HG03139 (cell line): ENCODE data around the gene HOXC11.

Source experiments
- ATAC-seq: cut with Tn5 transposase; IDR thresholded peaks from one replicate; pipeline ENCODE4 v1.9.1; 2021; ENCODE audit not compliant: unreplicated experiment

HOXC11 gene

DNA sequence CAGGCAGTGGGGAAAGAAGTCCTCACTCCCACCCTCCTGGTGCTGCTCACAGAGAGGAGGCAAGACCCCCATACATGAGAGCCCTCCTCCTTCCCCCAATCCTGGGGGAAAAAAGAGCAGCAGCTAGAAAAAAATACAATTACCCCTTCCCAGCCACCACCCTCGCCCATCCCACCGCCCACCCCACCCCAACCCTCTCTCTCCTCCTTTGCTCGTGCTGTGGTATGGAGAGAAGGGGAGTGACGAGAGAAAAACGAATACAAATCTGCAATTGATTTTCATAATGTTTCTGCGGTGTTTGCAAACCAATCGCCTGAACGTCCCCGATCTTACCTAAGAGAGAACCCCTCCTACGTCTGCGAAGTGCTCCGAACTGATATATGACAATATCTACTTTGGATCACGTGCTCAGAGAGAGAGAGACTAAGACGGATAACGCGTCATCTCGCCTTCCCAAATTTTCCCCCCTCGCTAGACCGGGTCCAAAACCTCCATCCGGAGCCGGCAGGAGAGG lies at the start of gene HOXC11:
Gene HOXC11 (plus strand): TSS at position 405 of the 514 bp plus-strand sequence. CDS start 116 bp downstream, outside the sequence.
- no peak for ATAC-seq

DNA sequence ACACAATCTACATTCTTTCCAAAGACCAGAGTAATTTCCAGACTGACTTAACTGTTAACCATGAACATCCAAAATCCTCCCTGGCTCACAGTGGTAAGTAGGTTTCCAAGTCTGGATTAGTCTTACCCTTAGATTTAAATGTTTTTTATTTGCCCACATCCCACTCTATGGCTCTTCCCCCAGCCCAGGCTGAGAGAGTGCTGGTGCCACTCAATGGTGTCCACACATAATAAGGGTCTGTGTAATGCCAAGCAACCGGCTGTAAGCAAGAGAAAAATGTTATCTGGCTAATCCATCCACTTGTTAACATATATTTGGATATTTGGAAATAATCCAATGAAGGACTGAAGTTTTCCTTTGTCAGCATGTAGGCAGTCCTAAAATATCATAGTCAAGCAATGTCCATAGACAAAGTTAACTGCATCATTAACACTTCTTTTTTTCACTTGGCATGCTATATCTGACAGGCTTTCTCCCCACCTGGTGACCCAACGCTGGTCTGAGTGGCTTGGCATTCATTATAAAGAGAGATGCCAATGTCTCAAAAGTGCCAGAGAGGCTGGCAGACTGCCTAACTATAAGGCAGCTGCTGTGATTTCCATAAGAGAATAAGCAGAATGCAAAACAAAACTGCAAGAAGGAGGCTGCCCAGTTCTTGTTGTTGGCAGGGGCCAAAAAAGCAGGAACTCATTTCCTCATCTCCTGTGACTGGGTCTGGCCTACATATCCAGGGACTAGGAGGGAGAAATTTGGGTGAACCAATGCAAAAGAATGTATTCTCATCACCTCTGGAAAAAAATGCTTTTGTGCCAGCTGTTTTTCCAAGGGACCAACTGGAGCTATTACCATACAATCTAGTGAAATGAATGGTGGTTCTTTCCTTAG lies 48.2 kb upstream of the HOXC11 start:
- no peak for ATAC-seq

GRCh38 chr12:53927220-53928029 lies 45.5 kb upstream of the HOXC11 start:
- ATAC-seq: no peak

DNA sequence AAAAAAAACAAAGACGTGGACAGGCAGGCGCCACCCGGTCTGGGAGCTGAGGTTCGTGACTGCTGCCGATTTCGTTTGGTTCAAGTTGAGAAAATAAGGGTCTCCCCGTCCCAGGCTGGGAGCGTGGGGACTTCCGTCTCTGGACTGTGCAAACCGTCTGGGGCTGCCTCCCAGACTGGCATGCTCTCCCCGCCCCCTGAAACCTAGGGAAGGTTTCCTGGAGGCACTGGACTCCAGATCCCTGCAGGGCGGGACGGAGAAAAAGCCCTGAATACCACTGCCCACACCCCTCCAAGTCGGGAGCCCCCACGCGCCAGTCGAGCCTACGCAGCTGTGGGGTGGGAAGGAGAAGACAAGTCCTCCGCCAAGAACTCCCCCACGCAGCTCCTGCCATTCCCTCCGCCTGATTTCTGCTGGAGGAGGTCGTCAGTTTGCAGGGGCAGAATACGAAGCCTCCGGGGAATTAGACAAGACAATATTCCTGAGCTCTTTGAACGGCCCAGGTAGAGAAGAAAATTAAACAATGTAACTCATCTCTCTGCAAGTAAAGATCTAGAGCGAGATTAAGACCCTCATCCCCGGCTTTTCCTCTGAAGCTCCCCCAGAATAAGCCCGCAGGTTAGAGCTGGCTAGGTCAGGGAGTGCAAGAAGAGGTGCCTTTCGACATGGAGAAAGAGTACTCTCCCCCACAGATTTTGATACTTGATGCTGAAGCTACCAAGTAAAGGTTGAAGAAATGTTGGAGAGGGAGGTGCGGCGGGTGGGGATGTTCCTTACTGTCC lies 44.7 kb upstream of the HOXC11 start:
- no peak for ATAC-seq

DNA sequence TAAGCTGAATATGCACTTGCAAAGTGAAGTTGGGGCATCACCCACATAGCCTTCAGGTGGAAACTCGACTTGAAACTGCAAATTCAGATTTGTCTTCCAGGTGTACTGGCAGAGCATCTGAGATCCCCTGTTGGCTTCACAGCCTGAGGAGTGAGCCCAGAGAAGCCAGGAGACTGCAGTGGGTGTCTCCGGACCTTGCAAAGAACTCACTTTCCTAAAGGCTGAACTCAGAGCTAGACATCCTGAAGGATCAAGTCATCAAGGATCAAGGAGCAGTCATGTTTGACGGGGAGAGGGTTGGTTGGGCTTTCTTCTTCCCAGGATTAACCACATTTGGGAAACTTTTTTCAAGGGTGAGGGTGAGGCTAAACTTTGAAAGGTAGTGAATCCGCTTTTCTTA lies 43.4 kb upstream of the HOXC11 start:
- ATAC-seq: no peak

GRCh38 chr12:53930591-53931255 lies 42.2 kb upstream of the HOXC11 start:
- no peak for ATAC-seq

- no peak for ATAC-seq
Measured at GRCh38 chr12:53931844-53932581, 40.9 kb upstream of the HOXC11 start.

DNA sequence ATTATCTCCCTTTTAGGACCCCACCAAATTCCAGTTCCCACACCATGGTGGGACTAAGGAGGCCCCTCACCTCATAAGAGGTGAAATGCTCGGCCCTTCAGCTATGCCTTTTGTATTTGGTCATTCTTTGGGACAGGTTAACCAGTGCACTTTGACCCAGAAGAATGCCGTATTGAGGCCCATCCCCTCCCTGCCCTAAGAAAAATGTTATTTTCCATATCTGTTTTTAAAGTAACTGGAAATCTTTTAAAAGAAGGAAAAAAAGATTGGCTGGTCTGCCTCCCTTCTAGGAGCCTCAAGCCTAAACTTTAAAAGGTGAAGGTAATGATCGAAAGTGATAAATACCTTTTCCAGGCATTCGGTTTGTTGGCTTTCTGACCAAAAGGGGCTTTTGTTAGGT lies 40.0 kb upstream of the HOXC11 start:
- ATAC-seq: no peak

GRCh38 chr12:53935383-53936341 lies 37.3 kb upstream of the HOXC11 start:
- ATAC-seq: no peak

DNA sequence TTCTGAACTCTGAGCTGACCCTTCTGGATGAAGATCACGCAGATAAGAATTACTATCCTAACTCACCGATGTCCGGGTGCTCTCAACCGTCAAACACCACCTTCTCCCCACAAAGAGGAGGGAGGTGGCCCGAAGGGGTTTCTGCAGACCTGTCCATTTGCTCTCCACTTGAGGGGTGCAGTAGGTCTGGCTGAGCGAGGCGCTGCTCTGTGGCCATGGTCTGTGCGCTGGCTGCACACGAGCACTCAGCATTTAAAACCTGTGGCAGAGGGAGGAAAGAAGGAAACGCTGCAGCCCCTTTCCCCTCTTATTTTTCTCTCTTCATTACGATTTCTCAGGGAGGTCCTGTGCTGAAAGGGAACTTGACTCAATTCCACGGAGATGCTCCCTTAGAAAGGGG lies 35.8 kb upstream of the HOXC11 start:
- ATAC-seq: no peak

DNA sequence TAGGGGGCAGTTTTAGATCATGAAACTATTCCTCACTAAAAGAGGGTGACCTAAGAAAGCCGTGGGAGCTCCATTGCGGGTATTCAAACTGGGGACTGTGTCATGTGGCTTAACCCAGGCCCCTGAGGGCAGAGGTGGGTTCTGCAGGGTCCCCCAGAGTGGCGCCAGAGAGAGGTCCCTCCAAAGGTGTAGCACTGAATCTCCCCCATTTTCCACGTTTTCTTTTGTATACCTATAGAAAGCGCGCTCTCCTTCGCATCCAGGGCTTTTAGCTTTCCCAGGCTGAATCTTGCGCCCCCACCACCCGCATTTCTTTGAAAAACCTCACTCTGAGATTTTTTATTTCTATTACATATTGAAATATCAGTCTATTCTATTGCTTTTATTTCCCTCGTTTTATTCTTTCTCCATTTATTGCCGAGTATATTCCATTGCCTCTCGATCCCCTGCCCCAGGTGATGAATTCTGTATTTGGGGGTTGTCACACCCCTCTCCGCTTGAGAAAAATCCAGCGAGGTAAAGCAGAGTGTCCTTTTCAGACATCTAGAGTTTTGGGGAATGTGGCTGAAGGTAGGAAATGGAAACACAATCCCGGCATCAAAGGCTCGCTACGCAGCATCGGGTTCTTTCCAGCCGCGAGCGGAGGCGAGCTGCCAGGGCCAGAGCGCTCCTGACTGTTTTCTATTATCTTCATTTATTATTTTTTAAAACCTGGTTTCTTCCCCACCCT lies 35.2 kb upstream of the HOXC11 start:
- no peak for ATAC-seq

DNA sequence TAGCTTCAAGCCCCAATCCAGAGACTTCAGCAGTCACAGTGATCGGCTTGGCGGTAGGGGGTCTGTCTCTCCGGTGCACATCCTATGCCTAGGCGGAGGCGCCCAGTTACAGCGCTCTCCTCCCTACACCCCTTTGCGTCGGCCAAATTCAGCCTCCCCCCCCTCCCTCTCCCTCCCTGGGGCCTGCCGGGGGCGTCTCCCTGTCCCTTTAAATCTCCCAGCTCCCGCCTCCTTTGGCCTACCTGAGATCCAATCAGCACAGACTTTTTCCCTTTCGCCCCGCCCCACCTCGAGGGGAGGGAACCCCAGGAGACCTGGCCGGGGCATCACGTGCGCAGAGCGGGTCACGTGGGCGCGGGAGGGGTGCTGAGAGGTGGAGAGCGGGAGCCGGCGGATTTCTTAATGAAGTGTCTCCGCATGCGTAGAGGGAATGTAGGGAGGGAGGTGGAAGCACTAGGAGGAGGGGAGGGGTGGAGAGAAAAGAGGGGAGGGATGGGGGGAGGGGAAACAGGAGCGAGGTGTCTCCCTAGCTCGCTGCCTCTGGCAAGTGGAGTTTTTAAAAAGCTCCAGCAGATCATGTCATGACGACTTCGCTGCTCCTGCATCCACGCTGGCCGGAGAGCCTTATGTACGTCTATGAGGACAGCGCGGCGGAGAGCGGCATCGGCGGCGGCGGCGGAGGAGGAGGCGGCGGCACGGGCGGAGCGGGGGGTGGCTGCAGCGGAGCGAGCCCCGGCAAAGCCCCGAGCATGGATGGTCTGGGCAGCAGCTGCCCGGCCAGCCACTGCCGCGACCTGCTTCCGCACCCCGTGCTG lies 34.4 kb upstream of the HOXC11 start, which contains the start of gene HOXC13:
Gene HOXC13 (plus strand): TSS at position 506 of the 815 bp plus-strand sequence. CDS start 76 bp downstream, at position 582.
- ATAC-seq: no peak

DNA sequence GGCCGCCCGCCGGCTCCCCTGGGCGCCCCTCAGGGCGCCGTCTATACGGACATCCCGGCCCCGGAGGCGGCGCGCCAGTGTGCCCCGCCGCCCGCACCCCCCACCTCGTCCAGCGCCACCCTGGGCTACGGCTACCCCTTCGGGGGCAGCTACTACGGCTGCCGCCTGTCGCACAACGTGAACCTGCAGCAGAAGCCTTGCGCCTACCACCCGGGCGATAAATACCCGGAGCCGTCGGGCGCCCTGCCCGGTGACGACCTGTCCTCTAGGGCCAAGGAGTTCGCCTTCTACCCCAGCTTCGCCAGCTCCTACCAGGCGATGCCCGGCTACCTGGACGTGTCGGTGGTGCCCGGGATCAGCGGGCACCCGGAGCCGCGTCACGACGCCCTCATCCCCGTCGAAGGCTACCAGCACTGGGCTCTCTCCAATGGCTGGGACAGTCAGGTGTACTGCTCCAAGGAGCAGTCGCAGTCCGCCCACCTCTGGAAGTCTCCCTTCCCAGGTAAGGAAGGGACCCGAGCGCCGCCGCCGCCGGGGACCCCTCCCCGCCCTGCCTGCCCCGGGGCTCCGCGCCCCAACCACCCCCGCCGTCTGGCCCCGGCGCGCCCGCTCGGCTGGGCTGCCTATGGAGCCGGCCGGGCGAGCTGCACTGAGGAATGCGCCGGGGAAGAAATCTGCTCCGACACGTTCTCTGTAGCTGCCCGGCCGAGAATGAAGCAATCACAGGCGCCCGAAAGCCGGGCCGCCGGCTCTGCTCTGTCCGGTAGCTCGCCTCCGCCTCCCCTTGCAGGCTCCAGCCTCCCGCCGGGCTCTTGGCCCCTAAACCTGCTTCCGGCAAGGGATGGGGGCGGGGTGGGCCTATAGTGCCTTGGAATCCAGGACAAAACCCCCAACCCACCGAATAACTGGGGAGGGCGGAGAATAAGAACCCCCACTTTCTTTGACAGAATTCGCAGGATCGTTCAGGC lies 33.5 kb upstream of the HOXC11 start:
- no peak for ATAC-seq

DNA sequence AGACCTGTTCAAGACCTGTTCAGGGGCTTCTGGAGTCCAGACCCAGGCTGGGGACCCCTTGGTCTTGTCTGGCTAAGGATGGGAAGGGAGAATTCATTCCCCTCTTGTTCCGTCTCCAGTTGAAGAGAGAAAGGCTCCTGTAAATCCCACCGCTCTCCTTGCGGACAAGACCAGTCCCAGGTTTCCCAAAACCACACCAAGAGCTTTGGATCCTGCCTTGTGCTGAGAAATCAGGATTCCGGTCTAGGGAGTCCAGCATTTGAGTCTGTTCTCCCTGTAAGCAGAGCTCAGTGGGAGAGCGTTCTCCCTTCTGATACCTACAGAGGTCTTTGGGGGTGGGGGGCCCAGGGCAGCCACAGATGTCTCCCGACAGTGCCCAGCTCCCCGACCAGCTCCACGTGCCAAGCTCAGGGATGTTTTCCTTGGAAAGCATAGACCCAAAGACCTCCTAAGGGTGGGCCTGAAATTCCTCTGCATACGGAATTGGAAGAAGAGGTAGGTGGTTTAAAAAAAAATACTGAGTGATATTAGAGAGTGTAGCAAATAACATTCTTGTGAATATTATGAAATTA lies 32.4 kb upstream of the HOXC11 start:
- no peak for ATAC-seq

- no peak for ATAC-seq
Measured at GRCh38 chr12:53941187-53941586, 31.7 kb upstream of the HOXC11 start.

- ATAC-seq: no peak
Measured at GRCh38 chr12:53941750-53942149, 31.2 kb upstream of the HOXC11 start.
